ENCODE measurements around the gene PHLPP1.

The PHLPP1 gene

GRCh38 chr18:62810682-62811081 lies 95.3 kb downstream of the PHLPP1 start:
- DNase-seq (ENCODE audit: low read depth): no peak

GRCh38 chr18:62811674-62812073 lies 96.3 kb downstream of the PHLPP1 start:
- no peak for DNase-seq (ENCODE audit: low read depth)

GRCh38 chr18:62812242-62812641 lies 96.9 kb downstream of the PHLPP1 start:
- no peak for DNase-seq (ENCODE audit: low read depth)

- DNase-seq (ENCODE audit: low read depth): no peak
Observed at GRCh38 chr18:62812876-62813275, 97.5 kb downstream of the PHLPP1 start.

GRCh38 chr18:62814132-62814759 lies 98.9 kb downstream of the PHLPP1 start:
- DNase-seq (ENCODE audit: low read depth): no peak

- no peak for DNase-seq (ENCODE audit: low read depth)
Observed at GRCh38 chr18:62825382-62825781, 110.0 kb downstream of the PHLPP1 start.

- DNase-seq (ENCODE audit: low read depth): no peak
Observed at GRCh38 chr18:62827397-62827796, 112.1 kb downstream of the PHLPP1 start.

- DNase-seq (ENCODE audit: low read depth): no peak
Observed at GRCh38 chr18:62828091-62828640, 112.8 kb downstream of the PHLPP1 start.

- no peak for DNase-seq (ENCODE audit: low read depth)
Observed at GRCh38 chr18:62828852-62829251, 113.5 kb downstream of the PHLPP1 start.

- DNase-seq (ENCODE audit: low read depth): no peak
Observed at GRCh38 chr18:62829936-62830335, 114.6 kb downstream of the PHLPP1 start.

- DNase-seq (ENCODE audit: low read depth): no peak
Observed at GRCh38 chr18:62832282-62832681, 116.9 kb downstream of the PHLPP1 start.

GRCh38 chr18:62833494-62833893 lies 118.2 kb downstream of the PHLPP1 start:
- no peak for DNase-seq (ENCODE audit: low read depth)

- DNase-seq (ENCODE audit: low read depth): no peak
Observed at GRCh38 chr18:62834715-62835114, 119.4 kb downstream of the PHLPP1 start.

GRCh38 chr18:62837011-62837410 lies 121.7 kb downstream of the PHLPP1 start:
- no peak for DNase-seq (ENCODE audit: low read depth)

- DNase-seq (ENCODE audit: low read depth): no peak
Observed at GRCh38 chr18:62838475-62839098, 123.2 kb downstream of the PHLPP1 start.

- no peak for DNase-seq (ENCODE audit: low read depth)
Observed at GRCh38 chr18:62839874-62840713, 124.8 kb downstream of the PHLPP1 start.

GRCh38 chr18:62841405-62841804 lies 126.1 kb downstream of the PHLPP1 start:
- DNase-seq (ENCODE audit: low read depth): no peak

- no peak for DNase-seq (ENCODE audit: low read depth)
Observed at GRCh38 chr18:62842898-62843297, 127.6 kb downstream of the PHLPP1 start.

- no peak for DNase-seq (ENCODE audit: low read depth)
Observed at GRCh38 chr18:62844850-62845643, 129.7 kb downstream of the PHLPP1 start.

GRCh38 chr18:62846313-62846712 lies 131.0 kb downstream of the PHLPP1 start:
- DNase-seq (ENCODE audit: low read depth): no peak

GRCh38 chr18:62847081-62847480 lies 131.7 kb downstream of the PHLPP1 start:
- DNase-seq (ENCODE audit: low read depth): no peak

GRCh38 chr18:62848946-62849345 lies 133.6 kb downstream of the PHLPP1 start:
- no peak for DNase-seq (ENCODE audit: low read depth)
